ENCODE measurements around the gene GPR108. TPM values are rescaled to one million over a fixed set of nuclear protein-coding genes. Genes with fewer than 3 reads are reported as not detected.

The GPR108 gene
- total RNA-seq, 2 experiments from 2014 or later, result 63.2 to 88.3 TPM

DNA sequence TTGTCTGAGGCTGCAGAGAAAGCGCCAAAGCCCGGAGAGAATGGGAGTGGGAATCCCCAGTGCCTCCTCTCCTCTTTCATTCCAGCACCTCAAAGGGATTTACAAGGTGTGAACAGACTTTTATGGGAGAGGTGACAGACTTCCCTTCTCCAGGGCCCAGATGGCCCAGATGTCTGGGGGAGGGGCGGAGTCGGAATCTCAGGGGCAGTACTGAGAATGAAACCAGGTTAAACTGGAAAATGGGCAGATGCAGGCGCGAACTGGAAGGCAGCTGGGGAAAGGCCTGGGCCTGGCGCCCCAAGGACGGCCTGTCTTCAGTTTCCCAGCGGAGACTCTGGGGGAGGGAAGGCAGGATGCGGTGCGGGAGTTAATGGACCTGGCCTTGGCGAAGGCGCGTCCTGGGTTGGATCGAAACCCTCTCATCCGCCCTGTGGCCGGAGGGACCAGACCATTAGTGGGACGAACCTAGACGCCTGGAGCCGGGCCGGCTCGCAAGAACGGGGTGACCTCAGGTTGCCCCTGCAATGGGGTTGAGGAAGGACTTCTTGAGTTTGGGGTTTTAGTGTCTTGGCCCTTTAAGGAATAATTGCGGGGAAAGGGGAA is 1.5 kb upstream of the GPR108 start:
- Histone ChIP-seq H3K9me2 (ENCODE audit: insufficient read depth, low read length) (no peaks in the 10 kb centered on the region), H3K4me3 (ENCODE audit: low read depth, low read length, poor library complexity, severe bottlenecking) (peak overlapping the region; percentile 48), H3K4me1 (ENCODE audit: insufficient read depth, low read length, poor library complexity, severe bottlenecking) (peaks cover 53% of the 10 kb centered on the region), H3K4me2 (ENCODE audit: low read length) (peak overlapping the region; percentile 78), H4K20me1 (ENCODE audit: insufficient read depth, low read length) (no peaks in the 10 kb centered on the region), H2AFZ (ENCODE audit: low read length) (peak overlapping the region; percentile 68), H3K79me2 (ENCODE audit: insufficient read depth, low read depth, low read length) (peaks cover 13% of the 10 kb centered on the region; the same call in 1 of the 2 replicates), H3K9me3 (ENCODE audit: low read length) (no peaks in the 10 kb centered on the region), H3K27ac (ENCODE audit: low read depth, low read length, poor library complexity, severe bottlenecking) (peak overlapping the region; percentile 74), H3K36me3 (ENCODE audit: insufficient read depth, low read length) (no peaks in the 10 kb centered on the region)
- peak; percentile 30 for DNase-seq (ENCODE audit: low spot score)
- no peak for TF ChIP-seq EZH2phosphoT487 (IDR thresholded peaks at IDR 0.05; ENCODE audit: borderline replicate concordance, low read depth, low read length)
- TF ChIP-seq, protein P1, sequence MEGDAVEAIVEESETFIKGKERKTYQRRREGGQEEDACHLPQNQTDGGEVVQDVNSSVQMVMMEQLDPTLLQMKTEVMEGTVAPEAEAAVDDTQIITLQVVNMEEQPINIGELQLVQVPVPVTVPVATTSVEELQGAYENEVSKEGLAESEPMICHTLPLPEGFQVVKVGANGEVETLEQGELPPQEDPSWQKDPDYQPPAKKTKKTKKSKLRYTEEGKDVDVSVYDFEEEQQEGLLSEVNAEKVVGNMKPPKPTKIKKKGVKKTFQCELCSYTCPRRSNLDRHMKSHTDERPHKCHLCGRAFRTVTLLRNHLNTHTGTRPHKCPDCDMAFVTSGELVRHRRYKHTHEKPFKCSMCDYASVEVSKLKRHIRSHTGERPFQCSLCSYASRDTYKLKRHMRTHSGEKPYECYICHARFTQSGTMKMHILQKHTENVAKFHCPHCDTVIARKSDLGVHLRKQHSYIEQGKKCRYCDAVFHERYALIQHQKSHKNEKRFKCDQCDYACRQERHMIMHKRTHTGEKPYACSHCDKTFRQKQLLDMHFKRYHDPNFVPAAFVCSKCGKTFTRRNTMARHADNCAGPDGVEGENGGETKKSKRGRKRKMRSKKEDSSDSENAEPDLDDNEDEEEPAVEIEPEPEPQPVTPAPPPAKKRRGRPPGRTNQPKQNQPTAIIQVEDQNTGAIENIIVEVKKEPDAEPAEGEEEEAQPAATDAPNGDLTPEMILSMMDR (conservative IDR thresholded peaks at IDR 0.05; ENCODE audit: low read length), result peak; percentile 66; the same call in 1 of the 2 replicates
- ChIA-PET POLR2A (interaction anchor here (1.0 to 1.8 kb wide), 2 partner anchors 101 to 125 kb away, joined by 3 to 6 read pairs; no protein-coding TSS in a partner anchor), CTCF (ENCODE audit: unreplicated experiment) (interaction anchor here (0.7 kb wide), 1 partner anchor 125 kb away, joined by 4 read pairs; no protein-coding TSS in a partner anchor)
- BruUV-seq (replicated peaks), result no TSS peak
- intact Hi-C loops (cut with micrococcal nuclease; ENCODE audit: unreplicated experiment), result loop anchor here (1.0 to 5.0 kb wide), 5 partner anchors 14 to 137 kb away; partner anchors contain the start of gene SH2D3A

DNA sequence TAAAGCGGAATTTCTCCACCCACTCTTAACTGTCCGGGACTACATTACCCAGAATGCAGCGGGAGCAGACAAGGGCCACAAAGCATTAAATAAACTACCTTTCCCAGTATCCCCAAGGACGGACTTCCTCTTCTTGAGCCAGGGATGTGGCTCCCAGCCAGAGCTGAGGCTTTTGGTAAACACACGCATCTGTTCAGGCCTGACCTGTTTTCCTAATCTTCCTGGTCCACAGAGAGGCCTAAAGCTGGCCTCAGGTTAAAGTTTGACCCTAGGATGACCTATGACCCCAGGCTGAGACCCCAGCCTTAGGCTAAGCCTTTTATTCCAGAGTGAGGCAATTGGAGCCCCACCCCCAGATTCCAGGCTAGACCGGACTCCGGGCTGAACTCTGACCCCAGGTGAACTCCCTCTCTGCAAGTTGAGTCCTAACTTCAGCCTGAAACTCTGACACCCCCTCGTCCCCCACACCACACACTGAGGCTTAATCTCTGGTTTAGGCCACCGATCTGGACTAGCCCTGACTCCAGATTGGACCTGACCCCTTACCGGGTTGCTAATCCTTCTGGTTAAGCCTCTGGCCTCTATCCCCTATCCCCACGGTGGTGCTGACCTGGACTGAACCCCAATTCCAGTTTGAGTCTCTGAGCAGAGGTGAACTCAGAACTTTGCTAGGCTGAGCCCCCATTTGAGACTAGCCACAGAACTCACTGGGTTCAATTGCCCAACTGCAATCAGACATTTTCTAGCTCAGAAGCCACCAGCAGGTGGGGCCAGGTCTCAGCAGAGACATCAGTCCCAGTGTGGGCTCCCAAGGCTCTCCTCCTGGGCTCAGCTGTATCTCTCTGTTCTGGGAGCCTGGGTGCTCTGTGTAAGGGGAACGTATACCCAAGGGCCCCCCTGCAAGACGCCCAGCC is 750 bp upstream of the GPR108 start:
- BruUV-seq (replicated peaks), result no TSS peak
- DNase-seq (ENCODE audit: low spot score), result peak; percentile 95
- Histone ChIP-seq H3K79me2 (ENCODE audit: insufficient read depth, low read depth, low read length) (peaks cover 13% of the 10 kb centered on the region; the same call in 1 of the 2 replicates), H3K9me2 (ENCODE audit: insufficient read depth, low read length) (no peaks in the 10 kb centered on the region), H3K9me3 (ENCODE audit: low read length) (no peaks in the 10 kb centered on the region), H3K4me3 (ENCODE audit: low read depth, low read length, poor library complexity, severe bottlenecking) (peak overlapping the region; percentile 58), H2AFZ (ENCODE audit: low read length) (peak overlapping the region; percentile 68), H3K4me1 (ENCODE audit: insufficient read depth, low read length, poor library complexity, severe bottlenecking) (peaks cover 53% of the 10 kb centered on the region), H3K36me3 (ENCODE audit: insufficient read depth, low read length) (no peaks in the 10 kb centered on the region), H3K4me2 (ENCODE audit: low read length) (peak overlapping the region; percentile 78), H3K27ac (ENCODE audit: low read depth, low read length, poor library complexity, severe bottlenecking) (peak overlapping the region; percentile 74), H4K20me1 (ENCODE audit: insufficient read depth, low read length) (no peaks in the 10 kb centered on the region)
- intact Hi-C loops (cut with micrococcal nuclease; ENCODE audit: unreplicated experiment), result loop anchor here (1.0 to 5.0 kb wide), 10 partner anchors 15 to 365 kb away; partner anchors contain the start of genes ALKBH7 and SH2D3A
- CTCF ChIA-PET (ENCODE audit: unreplicated experiment), result interaction anchor here (0.7 kb wide), 1 partner anchor 125 kb away, joined by 4 read pairs; no protein-coding TSS in a partner anchor
- POLR2A ChIA-PET, result interaction anchor here (0.7 to 1.8 kb wide), 4 partner anchors 34 to 125 kb away, joined by 3 to 8 read pairs (median 4); partner anchors contain the start of gene VAV1
- TF ChIP-seq, protein P1 (conservative IDR thresholded peaks at IDR 0.05; ENCODE audit: low read length), result peak; percentile 99
- TF ChIP-seq EZH2phosphoT487 (IDR thresholded peaks at IDR 0.05; ENCODE audit: borderline replicate concordance, low read depth, low read length), result no peak
